ENCODE data around the gene PPP1R9A. TPM values are rescaled to one million over a fixed set of nuclear protein-coding genes. Genes with fewer than 3 reads are reported as not detected.

PPP1R9A gene
- polyA plus RNA-seq, 1 donor (not counting 4 experiments of a cell fraction or from before 2014, with no cell fraction given) = 0.01 TPM

DNA sequence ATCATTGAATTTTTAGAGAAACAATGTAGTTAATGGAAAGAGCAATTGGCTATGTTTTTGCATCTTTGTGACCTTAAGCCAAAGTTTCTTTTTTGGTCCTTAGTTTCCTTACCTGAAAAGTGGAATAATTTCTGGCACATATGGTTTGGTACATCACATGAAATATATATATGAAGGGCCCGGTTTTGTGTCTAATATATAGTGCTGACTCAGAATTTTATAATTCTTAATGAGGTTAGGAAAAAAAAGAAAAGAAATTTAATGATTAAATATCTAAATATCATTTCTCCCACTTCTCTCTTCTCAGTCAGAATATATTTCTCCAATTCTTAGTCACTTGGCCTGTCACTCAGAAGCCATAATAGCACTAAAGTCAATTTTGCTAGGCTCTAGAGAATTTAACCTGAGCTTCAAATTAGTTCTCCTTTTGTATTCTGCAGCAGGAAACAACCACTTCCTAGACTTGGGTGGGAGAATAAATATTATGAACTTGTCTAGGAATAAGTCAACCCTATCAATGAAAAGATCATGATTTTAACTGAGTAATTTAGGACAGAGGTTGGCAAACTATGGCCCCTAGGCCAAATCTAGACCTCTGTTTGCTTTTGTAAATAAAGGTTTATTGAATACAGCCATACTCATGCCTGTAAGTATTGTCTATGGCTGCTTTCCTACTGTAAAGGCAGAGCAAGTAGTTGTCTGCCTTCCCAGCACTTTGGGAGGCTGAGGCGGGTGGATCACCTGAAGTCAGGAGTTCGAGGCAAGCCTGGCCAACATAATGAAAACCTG lies 34.6 kb downstream of the PPP1R9A start:
- Histone ChIP-seq H3K9ac (ENCODE audit: control insufficient read depth, extremely low read depth, insufficient read depth, low read length) (no peak overlapping the region), H4K20me1 (ENCODE audit: control insufficient read depth, extremely low read depth, insufficient read depth, low read length) (no peaks in the 10 kb centered on the region), H3K27ac (ENCODE audit: control insufficient read depth, insufficient read depth, low read length) (no peak overlapping the region), H3K9me3 (ENCODE audit: control insufficient read depth, low read depth, low read length) (no peaks in the 10 kb centered on the region), H3K36me3 (ENCODE audit: control insufficient read depth in 2 of 2, extremely low read depth in 1 of 2, insufficient read depth in 2 of 2, low read length in 2 of 2) (no peaks in the 10 kb centered on the region), H3K27me3 (ENCODE audit: control insufficient read depth, extremely low read depth, insufficient read depth, low read length) (no peaks in the 10 kb centered on the region), H2AFZ (ENCODE audit: control insufficient read depth, low read length) (no peak overlapping the region), H3K79me2 (ENCODE audit: control insufficient read depth, insufficient read depth, low read length) (no peaks in the 10 kb centered on the region), H3K9me1 (ENCODE audit: control insufficient read depth, extremely low read depth, insufficient read depth, low read length) (no peaks in the 10 kb centered on the region), H3K4me2 (ENCODE audit: control insufficient read depth, extremely low read depth, insufficient read depth, low read depth, low read length) (no peak overlapping the region), H3K4me1 (ENCODE audit: control insufficient read depth, extremely low read depth, insufficient read depth, low read length) (no peaks in the 10 kb centered on the region), H3K4me3 (ENCODE audit: control insufficient read depth in 2 of 3, extremely low read depth in 1 of 3, insufficient read depth in 2 of 3, low read depth in 1 of 3, low read length in 3 of 3) (no peak overlapping the region)
- dilution Hi-C loops (cut with MboI; ENCODE audit: extremely low pct_ligation_motif_present, low sequenced_read_pairs) = no loop called here
- TF ChIP-seq, protein P1, sequence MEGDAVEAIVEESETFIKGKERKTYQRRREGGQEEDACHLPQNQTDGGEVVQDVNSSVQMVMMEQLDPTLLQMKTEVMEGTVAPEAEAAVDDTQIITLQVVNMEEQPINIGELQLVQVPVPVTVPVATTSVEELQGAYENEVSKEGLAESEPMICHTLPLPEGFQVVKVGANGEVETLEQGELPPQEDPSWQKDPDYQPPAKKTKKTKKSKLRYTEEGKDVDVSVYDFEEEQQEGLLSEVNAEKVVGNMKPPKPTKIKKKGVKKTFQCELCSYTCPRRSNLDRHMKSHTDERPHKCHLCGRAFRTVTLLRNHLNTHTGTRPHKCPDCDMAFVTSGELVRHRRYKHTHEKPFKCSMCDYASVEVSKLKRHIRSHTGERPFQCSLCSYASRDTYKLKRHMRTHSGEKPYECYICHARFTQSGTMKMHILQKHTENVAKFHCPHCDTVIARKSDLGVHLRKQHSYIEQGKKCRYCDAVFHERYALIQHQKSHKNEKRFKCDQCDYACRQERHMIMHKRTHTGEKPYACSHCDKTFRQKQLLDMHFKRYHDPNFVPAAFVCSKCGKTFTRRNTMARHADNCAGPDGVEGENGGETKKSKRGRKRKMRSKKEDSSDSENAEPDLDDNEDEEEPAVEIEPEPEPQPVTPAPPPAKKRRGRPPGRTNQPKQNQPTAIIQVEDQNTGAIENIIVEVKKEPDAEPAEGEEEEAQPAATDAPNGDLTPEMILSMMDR (optimal IDR thresholded peaks at IDR 0.05 in 1 of 3, IDR thresholded peaks at IDR 0.05 in 1 of 3, conservative IDR thresholded peaks at IDR 0.05 in 1 of 3; ENCODE audit: extremely low read depth in 1 of 3, insufficient read depth in 2 of 3, low read length in 3 of 3) = no peak
- no peak for TF ChIP-seq EZH2 (IDR thresholded peaks at IDR 0.05; ENCODE audit: low read length)
- FAIRE-seq = no peak
- no peak for DNase-seq (ENCODE audit: low read depth, low spot score)

DNA sequence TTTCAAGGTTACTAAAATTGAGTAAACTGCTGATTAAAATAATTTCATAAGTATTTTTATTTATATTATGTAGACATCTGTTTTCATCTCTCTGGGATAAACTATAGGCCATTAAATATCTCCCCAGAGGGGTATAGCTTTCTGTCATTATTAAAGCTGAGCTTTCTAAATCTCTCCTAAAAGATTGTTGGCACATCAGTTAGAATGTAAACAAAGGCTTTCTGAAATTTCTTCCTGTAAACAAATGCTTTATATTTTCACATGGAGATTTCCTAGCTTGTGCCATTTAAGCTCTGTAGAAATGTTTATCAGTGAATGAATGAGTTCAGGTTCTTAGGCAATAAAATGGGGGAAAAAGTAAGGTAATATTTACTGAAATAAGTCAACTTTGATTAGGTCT lies 35.7 kb downstream of the PPP1R9A start:
- dilution Hi-C loops (cut with MboI; ENCODE audit: extremely low pct_ligation_motif_present, low sequenced_read_pairs) = no loop called here
- FAIRE-seq = no peak

More for the DNA sequence above, 35.7 kb downstream of the PPP1R9A start:
- no peak overlapping the region for H3K27ac ChIP-seq (ENCODE audit: control insufficient read depth, insufficient read depth, low read length)
- H3K9me1 ChIP-seq (ENCODE audit: control insufficient read depth, extremely low read depth, insufficient read depth, low read length) = no peaks in the 10 kb centered on the region
- H3K27me3 ChIP-seq (ENCODE audit: control insufficient read depth, extremely low read depth, insufficient read depth, low read length) = no peaks in the 10 kb centered on the region
- no peaks in the 10 kb centered on the region for H3K9me3 ChIP-seq (ENCODE audit: control insufficient read depth, low read depth, low read length)
- no peaks in the 10 kb centered on the region for H4K20me1 ChIP-seq (ENCODE audit: control insufficient read depth, extremely low read depth, insufficient read depth, low read length)
- no peak overlapping the region for H3K4me3 ChIP-seq (ENCODE audit: control insufficient read depth in 2 of 3, extremely low read depth in 1 of 3, insufficient read depth in 2 of 3, low read depth in 1 of 3, low read length in 3 of 3)
- H3K4me2 ChIP-seq (ENCODE audit: control insufficient read depth, extremely low read depth, insufficient read depth, low read depth, low read length) = no peak overlapping the region
- no peaks in the 10 kb centered on the region for H3K79me2 ChIP-seq (ENCODE audit: control insufficient read depth, insufficient read depth, low read length)
- H3K4me1 ChIP-seq (ENCODE audit: control insufficient read depth, extremely low read depth, insufficient read depth, low read length) = no peaks in the 10 kb centered on the region
- no peaks in the 10 kb centered on the region for H3K36me3 ChIP-seq (ENCODE audit: control insufficient read depth in 2 of 2, extremely low read depth in 1 of 2, insufficient read depth in 2 of 2, low read length in 2 of 2)
- TF ChIP-seq EZH2 (IDR thresholded peaks at IDR 0.05; ENCODE audit: low read length) = no peak
- TF ChIP-seq, protein P1 (optimal IDR thresholded peaks at IDR 0.05 in 1 of 3, IDR thresholded peaks at IDR 0.05 in 1 of 3, conservative IDR thresholded peaks at IDR 0.05 in 1 of 3; ENCODE audit: extremely low read depth in 1 of 3, insufficient read depth in 2 of 3, low read length in 3 of 3) = no peak
- H3K9ac ChIP-seq (ENCODE audit: control insufficient read depth, extremely low read depth, insufficient read depth, low read length) = no peak overlapping the region
- no peak overlapping the region for H2AFZ ChIP-seq (ENCODE audit: control insufficient read depth, low read length)
- no peak for DNase-seq (ENCODE audit: low read depth, low spot score)

Data from keratinocyte (primary cell).